ENCODE results near the gene A3GALT2. TPM values are rescaled to one million over a fixed set of nuclear protein-coding genes. Genes with fewer than 3 reads are reported as not detected.
"Not testable (repeated sequence)": the region's sequence is repeated elsewhere in the genome, so short reads cannot be mapped to it uniquely, and the experiment has no call there.

A3GALT2 gene
- polyA plus RNA-seq, 6 donors from 2014 or later: not detected

GRCh38 chr1:33310702-33311101 is 10.2 kb downstream of the A3GALT2 start:
- ATAC-seq (ENCODE audit: low read depth in 2 of 2) (no peak), DNase-seq (no peak)
- Mint-ChIP-seq H3K27me3 (peaks cover 17 to 46% (median 29%) of the 10 kb centered on the region in 3 donors), H3K27ac (no peak overlapping the region), H3K4me3 (no peak overlapping the region), H3K36me3 (no peaks in the 10 kb centered on the region), H3K9me3 (peaks cover 0 to 2% (median 0%) of the 10 kb centered on the region in 7 donors), H3K4me1 (peaks cover 6 to 10% (median 9%) of the 10 kb centered on the region in 3 donors)

- H3K9me3 Mint-ChIP-seq; H3K36me3 Mint-ChIP-seq; ATAC-seq (ENCODE audit: low read depth in 2 of 2); H3K4me3 Mint-ChIP-seq; H3K27ac Mint-ChIP-seq; H3K4me1 Mint-ChIP-seq; DNase-seq: not testable (repeated sequence)
- peaks cover 18 to 42% (median 25%) of the 10 kb centered on the region in 3 donors for H3K27me3 Mint-ChIP-seq
Measured at GRCh38 chr1:33309351-33309750, 11.5 kb downstream of the A3GALT2 start.

GRCh38 chr1:33307494-33307864 is 13.4 kb downstream of the A3GALT2 start:
- Mint-ChIP-seq H3K27me3 (peaks cover 19 to 40% (median 24%) of the 10 kb centered on the region in 3 donors), H3K4me3 (peak overlapping the region in 1 of 8 donors; percentile 18), H3K4me1 (peaks cover 5 to 10% (median 6%) of the 10 kb centered on the region in 3 donors), H3K9me3 (peaks cover 0 to 2% (median 0%) of the 10 kb centered on the region in 7 donors), H3K36me3 (no peaks in the 10 kb centered on the region), H3K27ac (no peak overlapping the region)
- ATAC-seq (ENCODE audit: low read depth in 2 of 2) (no peak), DNase-seq (no peak)

- peaks cover 0 to 2% (median 0%) of the 10 kb centered on the region in 7 donors for H3K9me3 Mint-ChIP-seq
- H3K4me1 Mint-ChIP-seq: peaks cover 5 to 10% (median 6%) of the 10 kb centered on the region in 3 donors
- peak overlapping the region in 4 of 8 donors; percentile 18 to 57 (median 30) for H3K4me3 Mint-ChIP-seq
Measured at GRCh38 chr1:33306653-33307493, 14.0 kb downstream of the A3GALT2 start.

GRCh38 chr1:33305816-33306652 is 14.9 kb downstream of the A3GALT2 start:
- peaks cover 12 to 28% (median 15%) of the 10 kb centered on the region in 3 donors for H3K27me3 Mint-ChIP-seq
- DNase-seq (no peak), ATAC-seq (ENCODE audit: low read depth in 2 of 2) (no peak)
- peaks cover 0 to 2% (median 0%) of the 10 kb centered on the region in 7 donors for H3K9me3 Mint-ChIP-seq
- H3K36me3 Mint-ChIP-seq: no peaks in the 10 kb centered on the region
- H3K27ac Mint-ChIP-seq: no peak overlapping the region
- peak overlapping the region in 4 of 8 donors; percentile 14 to 57 (median 36) for H3K4me3 Mint-ChIP-seq
- peaks cover 5 to 10% (median 6%) of the 10 kb centered on the region in 3 donors for H3K4me1 Mint-ChIP-seq

More at GRCh38 chr1:33306653-33307493, 14.0 kb downstream of the A3GALT2 start:
- ATAC-seq (ENCODE audit: low read depth in 2 of 2): peak in 1 of 2 donors; percentile 25
- Mint-ChIP-seq H3K27me3 (peaks cover 19 to 35% (median 20%) of the 10 kb centered on the region in 3 donors), H3K36me3 (no peaks in the 10 kb centered on the region), H3K27ac (no peak overlapping the region)
- no peak for DNase-seq

- H3K27me3 Mint-ChIP-seq: peaks cover 10 to 23% (median 14%) of the 10 kb centered on the region in 3 donors
- DNase-seq (no peak), ATAC-seq (ENCODE audit: low read depth in 2 of 2) (no peak)
- H3K4me1 Mint-ChIP-seq: peaks cover 5 to 10% (median 6%) of the 10 kb centered on the region in 3 donors
- no peak overlapping the region for H3K4me3 Mint-ChIP-seq
- no peaks in the 10 kb centered on the region for H3K36me3 Mint-ChIP-seq
- H3K9me3 Mint-ChIP-seq: peaks cover 0 to 2% (median 0%) of the 10 kb centered on the region in 7 donors
- H3K27ac Mint-ChIP-seq: no peak overlapping the region
Measured at GRCh38 chr1:33305016-33305415, 15.9 kb downstream of the A3GALT2 start.

- H3K4me1 Mint-ChIP-seq: peaks cover 7 to 13% (median 9%) of the 10 kb centered on the region in 3 donors
- no peaks in the 10 kb centered on the region for H3K9me3 Mint-ChIP-seq
- no peak for DNase-seq
- ATAC-seq (ENCODE audit: low read depth in 2 of 2): no peak
- H3K27me3 Mint-ChIP-seq: peaks cover 10 to 14% (median 10%) of the 10 kb centered on the region in 3 donors
- H3K36me3 Mint-ChIP-seq: peaks cover 0 to 6% of the 10 kb centered on the region in 2 donors
- H3K27ac Mint-ChIP-seq: no peak overlapping the region
- H3K4me3 Mint-ChIP-seq: no peak overlapping the region
Measured at GRCh38 chr1:33302325-33302724, 18.6 kb downstream of the A3GALT2 start.

GRCh38 chr1:33301273-33301984 is 19.5 kb downstream of the A3GALT2 start:
- no peak for DNase-seq
- H3K27ac Mint-ChIP-seq: no peak overlapping the region

GRCh38 chr1:33300673-33301072 is 20.2 kb downstream of the A3GALT2 start:
- Mint-ChIP-seq H3K27ac (no peak overlapping the region), H3K9me3 (no peaks in the 10 kb centered on the region), H3K4me3 (no peak overlapping the region), H3K27me3 (peaks cover 1 to 6% (median 2%) of the 10 kb centered on the region in 3 donors), H3K36me3 (peaks cover 0 to 14% of the 10 kb centered on the region in 2 donors), H3K4me1 (peaks cover 0 to 8% (median 4%) of the 10 kb centered on the region in 3 donors)
- DNase-seq (no peak), ATAC-seq (ENCODE audit: low read depth in 2 of 2) (no peak)

More at GRCh38 chr1:33301273-33301984, 19.5 kb downstream of the A3GALT2 start:
- no peaks in the 10 kb centered on the region for H3K9me3 Mint-ChIP-seq
- peaks cover 0 to 10% of the 10 kb centered on the region in 2 donors for H3K36me3 Mint-ChIP-seq
- H3K4me1 Mint-ChIP-seq: peaks cover 7 to 13% (median 9%) of the 10 kb centered on the region in 3 donors
- peak overlapping the region in 1 of 8 donors; percentile 1 for H3K4me3 Mint-ChIP-seq
- ATAC-seq (ENCODE audit: low read depth in 2 of 2): no peak
- H3K27me3 Mint-ChIP-seq: peaks cover 9 to 13% (median 10%) of the 10 kb centered on the region in 3 donors

- peaks cover 0 to 4% (median 0%) of the 10 kb centered on the region in 3 donors for H3K27me3 Mint-ChIP-seq
- H3K27ac Mint-ChIP-seq: no peak overlapping the region
- DNase-seq (no peak), ATAC-seq (ENCODE audit: low read depth in 2 of 2) (no peak)
- H3K4me3 Mint-ChIP-seq: no peak overlapping the region
- H3K36me3 Mint-ChIP-seq: peaks cover 0 to 14% of the 10 kb centered on the region in 2 donors
- H3K4me1 Mint-ChIP-seq: peaks cover 4 to 13% (median 5%) of the 10 kb centered on the region in 3 donors
- no peaks in the 10 kb centered on the region for H3K9me3 Mint-ChIP-seq
Measured at GRCh38 chr1:33299461-33300155, 21.3 kb downstream of the A3GALT2 start.

GRCh38 chr1:33298623-33299277 is 22.1 kb downstream of the A3GALT2 start:
- peaks cover 0 to 14% of the 10 kb centered on the region in 2 donors for H3K36me3 Mint-ChIP-seq
- no peaks in the 10 kb centered on the region for H3K9me3 Mint-ChIP-seq
- peaks cover 4 to 18% (median 5%) of the 10 kb centered on the region in 3 donors for H3K4me1 Mint-ChIP-seq
- ATAC-seq (ENCODE audit: low read depth in 2 of 2) (peak; percentile 52 to 57), DNase-seq (peak; percentile 38)
- no peak overlapping the region for H3K4me3 Mint-ChIP-seq
- peaks cover 0 to 4% (median 0%) of the 10 kb centered on the region in 3 donors for H3K27me3 Mint-ChIP-seq
- H3K27ac Mint-ChIP-seq: peak overlapping the region in 1 of 6 donors; percentile 89
